HEK293 (cell line): Measurements from ENCODE around the gene STXBP4.

Source experiments
- KLF1 ChIP-seq: fragments of 450-650 bp; formaldehyde crosslinking; IDR thresholded peaks from 2 replicates; pipeline ENCODE4 v1.5.1; 2016; ENCODE audit warnings: missing biosample characterization, missing genetic modification characterization
- YY1 ChIP-seq: fragments of 450-650 bp; formaldehyde crosslinking; IDR thresholded peaks from 2 replicates; pipeline ENCODE4 v1.5.1; 2018; ENCODE audit warnings: missing biosample characterization, missing genetic modification characterization
- ZBTB7A ChIP-seq: fragments of 450-650 bp; formaldehyde crosslinking; IDR thresholded peaks from 2 replicates; pipeline ENCODE4 v1.5.1; 2016; ENCODE audit warnings: low read depth, missing biosample characterization, missing genetic modification characterization
- ZNF24 ChIP-seq: fragments of 450-650 bp; formaldehyde crosslinking; IDR thresholded peaks from 2 replicates; pipeline ENCODE4 v1.5.1; 2016; ENCODE audit warnings: missing biosample characterization, missing genetic modification characterization
- ZNF274 ChIP-seq, 2 experiments: fragments of 200-500 bp in 1 of 2; fragments of 450-650 bp in 1 of 2; sonication (Bioruptor generic) in 1 of 2; formaldehyde crosslinking in 1 of 2; IDR thresholded peaks; 2 replicates each; pipeline versions ENCODE4 v1.5.1 to v1.6.1; 2014 to 2016; ENCODE audit warnings: borderline replicate concordance in 1 of 2, inconsistent platforms in 1 of 2, low read length in 1 of 2, missing biosample characterization in 1 of 2, missing genetic modification characterization in 1 of 2
- ZNF510 ChIP-seq: fragments of 450-650 bp; formaldehyde crosslinking; IDR thresholded peaks from 2 replicates; pipeline ENCODE4 v1.5.1; 2018; ENCODE audit warnings: mild to moderate bottlenecking, missing genetic modification characterization, missing biosample characterization; ENCODE audit not compliant: insufficient replicate concordance
- ZNF660 ChIP-seq: fragments of 450-650 bp; IDR thresholded peaks from 2 replicates; pipeline ENCODE4 v1.5.1; 2018; ENCODE audit warnings: missing biosample characterization, mild to moderate bottlenecking, missing genetic modification characterization
- ZNF747 ChIP-seq: fragments of 450-650 bp; formaldehyde crosslinking; IDR thresholded peaks from 2 replicates; pipeline ENCODE4 v1.5.1; 2016; ENCODE audit warnings: missing biosample characterization, missing genetic modification characterization
- TF ChIP-seq, protein P1 (sequence below): fragments of 450-650 bp; formaldehyde crosslinking; IDR thresholded peaks from 2 replicates; pipeline ENCODE4 v1.5.1; 2016; ENCODE audit warnings: missing biosample characterization, missing genetic modification characterization
- TF ChIP-seq, protein P2 (sequence below): fragments of 450-650 bp; formaldehyde crosslinking; IDR thresholded peaks from 2 replicates; pipeline ENCODE4 v1.5.1; 2016; ENCODE audit warnings: missing biosample characterization, missing genetic modification characterization
- TF ChIP-seq, protein P3 (sequence below): fragments of 450-650 bp; formaldehyde crosslinking; IDR thresholded peaks from 2 replicates; pipeline ENCODE4 v1.5.1; 2016; ENCODE audit warnings: missing biosample characterization, missing genetic modification characterization, low read depth

DNA sequence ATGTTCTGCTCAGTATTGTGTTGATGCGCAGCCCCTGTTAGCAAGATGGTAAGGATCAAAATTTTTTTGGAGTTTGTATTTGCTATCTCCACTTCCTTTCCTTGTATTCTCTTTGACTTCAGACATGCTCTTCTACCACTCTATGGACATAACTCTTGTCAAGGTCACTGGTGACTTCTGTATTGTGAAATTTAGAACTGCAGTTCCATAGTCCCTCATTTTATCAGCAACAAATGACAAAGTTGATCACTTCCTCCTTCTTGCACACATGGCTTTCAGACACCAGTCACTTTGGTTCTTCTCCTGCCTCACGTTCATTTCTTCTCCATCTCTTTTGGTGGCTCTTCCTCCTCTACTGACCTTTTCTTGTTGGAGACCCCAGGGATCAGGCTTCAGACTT lies 21.2 kb upstream of the STXBP4 start:
- TF ChIP-seq YY1 (tag by site-specific recombination) (no peak), ZNF747 (tag by site-specific recombination) (no peak), KLF1 (tag by site-specific recombination) (no peak), ZNF274 (IDR thresholded peaks at IDR 0.05; ENCODE audit: low read length) (no peak), ZNF274 (tag by site-specific recombination; IDR thresholded peaks at IDR 0.05; ENCODE audit: borderline replicate concordance) (no peak), ZNF24 (no peak), ZBTB7A (tag by site-specific recombination) (no peak), ZNF510 (tag by site-specific recombination) (no peak), ZNF660 (no peak)
- TF ChIP-seq, protein P1, sequence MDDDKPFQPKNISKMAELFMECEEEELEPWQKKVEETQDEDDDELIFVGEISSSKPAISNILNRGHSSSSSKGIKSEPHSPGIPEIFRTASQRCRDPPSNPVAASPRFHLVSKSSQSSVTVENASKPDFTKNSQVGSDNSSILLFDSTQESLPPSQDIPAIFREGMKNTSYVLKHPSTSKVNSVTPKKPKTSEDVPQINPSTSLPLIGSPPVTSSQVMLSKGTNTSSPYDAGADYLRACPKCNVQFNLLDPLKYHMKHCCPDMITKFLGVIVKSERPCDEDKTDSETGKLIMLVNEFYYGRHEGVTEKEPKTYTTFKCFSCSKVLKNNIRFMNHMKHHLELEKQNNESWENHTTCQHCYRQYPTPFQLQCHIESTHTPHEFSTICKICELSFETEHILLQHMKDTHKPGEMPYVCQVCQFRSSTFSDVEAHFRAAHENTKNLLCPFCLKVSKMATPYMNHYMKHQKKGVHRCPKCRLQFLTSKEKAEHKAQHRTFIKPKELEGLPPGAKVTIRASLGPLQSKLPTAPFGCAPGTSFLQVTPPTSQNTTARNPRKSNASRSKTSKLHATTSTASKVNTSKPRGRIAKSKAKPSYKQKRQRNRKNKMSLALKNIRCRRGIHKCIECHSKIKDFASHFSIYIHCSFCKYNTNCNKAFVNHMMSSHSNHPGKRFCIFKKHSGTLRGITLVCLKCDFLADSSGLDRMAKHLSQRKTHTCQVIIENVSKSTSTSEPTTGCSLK (tag by site-specific recombination): no peak
- TF ChIP-seq, protein P2, sequence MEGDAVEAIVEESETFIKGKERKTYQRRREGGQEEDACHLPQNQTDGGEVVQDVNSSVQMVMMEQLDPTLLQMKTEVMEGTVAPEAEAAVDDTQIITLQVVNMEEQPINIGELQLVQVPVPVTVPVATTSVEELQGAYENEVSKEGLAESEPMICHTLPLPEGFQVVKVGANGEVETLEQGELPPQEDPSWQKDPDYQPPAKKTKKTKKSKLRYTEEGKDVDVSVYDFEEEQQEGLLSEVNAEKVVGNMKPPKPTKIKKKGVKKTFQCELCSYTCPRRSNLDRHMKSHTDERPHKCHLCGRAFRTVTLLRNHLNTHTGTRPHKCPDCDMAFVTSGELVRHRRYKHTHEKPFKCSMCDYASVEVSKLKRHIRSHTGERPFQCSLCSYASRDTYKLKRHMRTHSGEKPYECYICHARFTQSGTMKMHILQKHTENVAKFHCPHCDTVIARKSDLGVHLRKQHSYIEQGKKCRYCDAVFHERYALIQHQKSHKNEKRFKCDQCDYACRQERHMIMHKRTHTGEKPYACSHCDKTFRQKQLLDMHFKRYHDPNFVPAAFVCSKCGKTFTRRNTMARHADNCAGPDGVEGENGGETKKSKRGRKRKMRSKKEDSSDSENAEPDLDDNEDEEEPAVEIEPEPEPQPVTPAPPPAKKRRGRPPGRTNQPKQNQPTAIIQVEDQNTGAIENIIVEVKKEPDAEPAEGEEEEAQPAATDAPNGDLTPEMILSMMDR (tag by site-specific recombination): no peak
- TF ChIP-seq, protein P3, sequence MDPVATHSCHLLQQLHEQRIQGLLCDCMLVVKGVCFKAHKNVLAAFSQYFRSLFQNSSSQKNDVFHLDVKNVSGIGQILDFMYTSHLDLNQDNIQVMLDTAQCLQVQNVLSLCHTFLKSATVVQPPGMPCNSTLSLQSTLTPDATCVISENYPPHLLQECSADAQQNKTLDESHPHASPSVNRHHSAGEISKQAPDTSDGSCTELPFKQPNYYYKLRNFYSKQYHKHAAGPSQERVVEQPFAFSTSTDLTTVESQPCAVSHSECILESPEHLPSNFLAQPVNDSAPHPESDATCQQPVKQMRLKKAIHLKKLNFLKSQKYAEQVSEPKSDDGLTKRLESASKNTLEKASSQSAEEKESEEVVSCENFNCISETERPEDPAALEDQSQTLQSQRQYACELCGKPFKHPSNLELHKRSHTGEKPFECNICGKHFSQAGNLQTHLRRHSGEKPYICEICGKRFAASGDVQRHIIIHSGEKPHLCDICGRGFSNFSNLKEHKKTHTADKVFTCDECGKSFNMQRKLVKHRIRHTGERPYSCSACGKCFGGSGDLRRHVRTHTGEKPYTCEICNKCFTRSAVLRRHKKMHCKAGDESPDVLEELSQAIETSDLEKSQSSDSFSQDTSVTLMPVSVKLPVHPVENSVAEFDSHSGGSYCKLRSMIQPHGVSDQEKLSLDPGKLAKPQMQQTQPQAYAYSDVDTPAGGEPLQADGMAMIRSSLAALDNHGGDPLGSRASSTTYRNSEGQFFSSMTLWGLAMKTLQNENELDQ (tag by site-specific recombination): no peak
